Liver (tissue), 9 donors: ENCODE data around the gene NEK6. TPM values are rescaled to one million over a fixed set of nuclear protein-coding genes. Genes with fewer than 3 reads are reported as not detected.

Experiments
- DNase-seq: peaks from one replicate; pipeline ENCODE4 v3.0.0-alpha.2; 2017; ENCODE audit warnings: low spot score
- H3K27ac ChIP-seq, 2 donors: one replicate each; pipeline ENCODE4 v1.7.0; 2013; ENCODE audit warnings: inconsistent platforms in 2 of 2, low read length in 2 of 2, control low read depth in 1 of 2, low read depth in 1 of 2, mild to moderate bottlenecking in 1 of 2
- H3K27me3 ChIP-seq, 4 donors: one replicate each; pipeline versions ENCODE4 v1.6.1 to v1.7.0; 2013; ENCODE audit warnings: low read length in 3 of 4, inconsistent platforms in 1 of 4, mild to moderate bottlenecking in 1 of 4, moderate library complexity in 1 of 4; ENCODE audit not compliant: control insufficient read depth in 4 of 4, insufficient read depth in 4 of 4
- H3K36me3 ChIP-seq, 4 donors: one replicate each; pipeline versions ENCODE4 v1.6.1 to v1.7.0; 2013; ENCODE audit warnings: low read length in 3 of 4, mild to moderate bottlenecking in 3 of 4, low read depth in 1 of 4, moderate library complexity in 1 of 4; ENCODE audit not compliant: control insufficient read depth in 4 of 4, insufficient read depth in 3 of 4
- H3K4me1 ChIP-seq, 4 donors: one replicate each; pipeline versions ENCODE4 v1.6.1 to v1.7.0; 2013; ENCODE audit warnings: low read length in 3 of 4, mild to moderate bottlenecking in 3 of 4, moderate library complexity in 1 of 4; ENCODE audit not compliant: control insufficient read depth in 4 of 4, insufficient read depth in 4 of 4
- H3K4me3 ChIP-seq, 3 donors: one replicate each; pipeline versions ENCODE4 v1.6.1 to v1.7.0; 2013; ENCODE audit warnings: low read length in 3 of 3, control low read depth in 1 of 3, low read depth in 1 of 3, mild to moderate bottlenecking in 1 of 3
- H3K9ac ChIP-seq, 2 donors: one replicate each; pipeline ENCODE4 v1.7.0; 2013; ENCODE audit warnings: low read length in 2 of 2, mild to moderate bottlenecking in 2 of 2, moderate library complexity in 2 of 2, control low read depth in 1 of 2, low read depth in 1 of 2
- H3K9me3 ChIP-seq, 4 donors: one replicate each; pipeline versions ENCODE4 v1.6.1 to v1.7.0; 2013; ENCODE audit warnings: low read length in 3 of 4; ENCODE audit not compliant: control insufficient read depth in 4 of 4
- CTCF ChIP-seq: fragments of 150-350 bp; IDR thresholded peaks from 2 replicates; pipeline ENCODE4 v1.5.1; 2017; ENCODE audit warnings: improper control_type of control experiment, low read depth, low read length; ENCODE audit not compliant: missing input control
- EGR1 ChIP-seq, 2 donors: IDR thresholded peaks; 2 replicates each; pipeline ENCODE4 v1.6.1; 2016 to 2018; ENCODE audit warnings: antibody characterized with exemption in 2 of 2, low read depth in 2 of 2
- FOXA2 ChIP-seq: IDR thresholded peaks from 2 replicates; pipeline ENCODE4 v1.6.1; 2016; ENCODE audit warnings: antibody characterized with exemption
- HNF4A ChIP-seq, 2 donors: conservative IDR thresholded peaks; 2 replicates each; pipeline ENCODE4 v1.6.1; 2016; ENCODE audit warnings: antibody characterized with exemption in 2 of 2, mild to moderate bottlenecking in 2 of 2
- HNF4G ChIP-seq: IDR thresholded peaks from 2 replicates; pipeline ENCODE4 v1.6.1; 2016; ENCODE audit warnings: antibody characterized with exemption
- JUND ChIP-seq, 2 donors: IDR thresholded peaks; 2 replicates each; pipeline ENCODE4 v1.6.1; 2016; ENCODE audit warnings: antibody characterized with exemption in 2 of 2
- MAX ChIP-seq: IDR thresholded peaks from 2 replicates; pipeline ENCODE4 v1.6.1; 2016; ENCODE audit warnings: antibody characterized with exemption
- REST ChIP-seq: IDR thresholded peaks from 2 replicates; pipeline ENCODE4 v1.6.1; 2016; ENCODE audit warnings: antibody characterized with exemption, mild to moderate bottlenecking
- RXRA ChIP-seq, 2 donors: IDR thresholded peaks; 2 replicates each; pipeline ENCODE4 v1.6.1; 2017 to 2018; ENCODE audit warnings: antibody characterized with exemption in 2 of 2, mild to moderate bottlenecking in 1 of 2
- SP1 ChIP-seq: IDR thresholded peaks from 2 replicates; pipeline ENCODE4 v1.6.1; 2018; ENCODE audit warnings: antibody characterized with exemption, mild to moderate bottlenecking
- TAF1 ChIP-seq: conservative IDR thresholded peaks from 2 replicates; pipeline ENCODE4 v1.6.1; 2016; ENCODE audit warnings: antibody characterized with exemption, mild to moderate bottlenecking
- YY1 ChIP-seq: IDR thresholded peaks from 2 replicates; pipeline ENCODE4 v1.6.1; 2016; ENCODE audit warnings: antibody characterized with exemption, mild to moderate bottlenecking
- ZBTB33 ChIP-seq: IDR thresholded peaks from 2 replicates; pipeline ENCODE4 v1.6.1; 2016; ENCODE audit warnings: antibody characterized with exemption
- WGBS: extraction: QIAGEN DNeasy Blood & Tissue Kit; methylation state at CpG from one replicate; pipeline ENCODE4 v1.1.7; 2013; 5-methylcytosine and 5-hydroxymethylcytosine counted together
- polyA plus RNA-seq, 2 donors: library from polyadenylated mRNA; stranded (reverse) in 1 of 2; unstranded in 1 of 2; fragments of 200-250 nt in 1 of 2; fragments of >200 nt in 1 of 2; fragmentation: Nextera tagmentation in 1 of 2; extraction: Ambion mirVana in 1 of 2; gene quantifications; one replicate each; pipeline versions ENCODE4 v1.2.1 to v1.2.3, GENCODE V29; 2013 to 2015
- total RNA-seq, 2 donors: library from RNA; depleted of rRNA; stranded (reverse); fragments of >200 nt; gene quantifications; one replicate each; pipeline ENCODE4 v1.2.3, GENCODE V29; 2014
- donor health status: healthy.
- donor health status: healthy.
- donor health status: healthy.
- donor health status: healthy.
- donor health status: healthy.

NEK6 gene
- total and polyA plus RNA-seq, 4 donors, result 32.5 to 49.7 (median 42.5) TPM

- no peaks in the 10 kb centered on the region for H3K27me3 ChIP-seq
- DNase-seq, result no peak
- 92% methylated on average over 8 of the region's 8 CpGs for WGBS
- H3K27ac ChIP-seq, result no peak overlapping the region
- peaks cover 0 to 2% (median 0%) of the 10 kb centered on the region in 4 donors for H3K36me3 ChIP-seq
- H3K4me1 ChIP-seq, result peaks cover 6 to 39% (median 24%) of the 10 kb centered on the region in 4 donors
- no peak overlapping the region for H3K9ac ChIP-seq
- no peak overlapping the region for H3K4me3 ChIP-seq
- no peaks in the 10 kb centered on the region for H3K9me3 ChIP-seq
- TF ChIP-seq YY1 (no peak), MAX (no peak), JUND (IDR thresholded peaks at IDR 0.05) (no peak), FOXA2 (no peak)
Observed at GRCh38 chr9:124365036-124365435, 107.3 kb downstream of the NEK6 start.

GRCh38 chr9:124366476-124367220 is 108.9 kb downstream of the NEK6 start:
- Histone ChIP-seq H3K9ac (no peak overlapping the region), H3K27ac (no peak overlapping the region), H3K36me3 (peaks cover 0 to 2% (median under 1%) of the 10 kb centered on the region in 4 donors), H3K4me3 (no peak overlapping the region), H3K9me3 (no peaks in the 10 kb centered on the region), H3K27me3 (no peaks in the 10 kb centered on the region), H3K4me1 (peaks cover 6 to 34% (median 27%) of the 10 kb centered on the region in 4 donors)
- TF ChIP-seq CTCF (no peak), TAF1 (no peak), HNF4G (no peak), SP1 (no peak), ZBTB33 (no peak), JUND (IDR thresholded peaks at IDR 0.05) (no peak), HNF4A (conservative IDR thresholded peaks at IDR 0.05) (no peak), EGR1 (IDR thresholded peaks at IDR 0.05; ENCODE audit: low read depth in 2 of 2) (no peak), YY1 (no peak), REST (no peak), RXRA (IDR thresholded peaks at IDR 0.05) (no peak)
- no peak for DNase-seq
- 89% methylated on average over 10 of the region's 10 CpGs for WGBS
